IPS-15b (cell line): ENCODE results near the gene PUS1.
"Not testable (repeated sequence)": the region's sequence is repeated elsewhere in the genome, so short reads cannot be mapped to it uniquely, and the experiment has no call there.

Source experiments
- H3K27me3 ChIP-seq: one replicate; pipeline ENCODE4 v1.6.1; 2013; ENCODE audit warnings: low read length; ENCODE audit not compliant: control insufficient read depth, insufficient read depth
- H3K36me3 ChIP-seq: one replicate; pipeline ENCODE4 v1.6.1; 2013; ENCODE audit warnings: low read length; ENCODE audit not compliant: control insufficient read depth, insufficient read depth
- H3K4me1 ChIP-seq: one replicate; pipeline ENCODE4 v1.6.1; 2013; ENCODE audit warnings: mild to moderate bottlenecking, low read length; ENCODE audit not compliant: control insufficient read depth, insufficient read depth
- H3K4me3 ChIP-seq: one replicate; pipeline ENCODE4 v1.5.1; 2013; ENCODE audit warnings: low read depth, low read length
- H3K9ac ChIP-seq: one replicate; pipeline ENCODE4 v1.6.1; 2013; ENCODE audit warnings: low read depth, mild to moderate bottlenecking, low read length
- H3K9me3 ChIP-seq: one replicate; pipeline ENCODE4 v1.6.1; 2013; ENCODE audit warnings: mild to moderate bottlenecking, low read length; ENCODE audit not compliant: control insufficient read depth, insufficient read depth

Gene PUS1

DNA sequence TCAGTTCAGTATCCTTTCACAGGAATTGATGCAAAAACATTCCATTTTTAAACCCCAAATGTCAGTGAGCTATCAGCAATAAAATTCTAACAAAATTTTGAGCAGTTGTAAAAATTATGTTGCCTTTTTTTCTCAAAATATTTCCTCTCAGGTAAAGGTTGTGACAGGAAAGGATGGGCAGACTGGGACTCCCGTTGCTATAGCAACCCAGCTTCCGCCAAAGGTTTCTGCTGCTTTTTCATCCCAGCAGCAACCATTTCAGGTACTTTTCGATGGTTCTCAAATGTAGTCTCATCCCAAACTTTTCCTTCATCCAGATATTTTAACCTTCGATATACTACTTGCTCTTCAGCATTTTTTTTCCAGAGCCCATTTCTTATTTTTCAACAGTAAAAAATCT is 34.3 kb downstream of the PUS1 start:
- Histone ChIP-seq H3K27me3 (no peaks in the 10 kb centered on the region), H3K4me1 (no peaks in the 10 kb centered on the region), H3K9ac (no peak overlapping the region), H3K9me3 (no peaks in the 10 kb centered on the region), H3K36me3 (peaks cover 4% of the 10 kb centered on the region), H3K4me3 (no peak overlapping the region)

GRCh38 chr12:131965073-131965472 is 36.0 kb downstream of the PUS1 start:
- Histone ChIP-seq H3K4me1 (no peaks in the 10 kb centered on the region), H3K9ac (no peak overlapping the region), H3K36me3 (peaks cover 4% of the 10 kb centered on the region), H3K9me3 (no peaks in the 10 kb centered on the region), H3K4me3 (no peak overlapping the region), H3K27me3 (no peaks in the 10 kb centered on the region)

DNA sequence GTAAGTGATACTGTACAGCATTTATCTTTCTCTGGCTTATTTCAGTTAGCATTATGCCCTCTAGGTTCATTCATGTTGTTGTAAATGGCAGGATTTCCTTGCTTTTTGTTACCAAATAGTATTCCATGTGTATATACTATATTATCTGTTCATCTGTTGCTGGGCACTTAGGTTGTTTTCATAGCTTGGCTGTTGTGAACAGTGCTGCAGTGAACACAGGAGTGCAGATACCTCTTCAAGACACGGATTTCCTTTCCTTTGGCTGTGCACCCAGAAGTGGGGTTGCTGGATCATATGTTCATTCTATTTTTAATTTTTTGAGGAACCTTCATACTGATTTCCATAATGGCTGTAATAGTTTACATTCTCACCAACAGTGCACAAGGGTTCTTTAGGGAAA is 42.1 kb downstream of the PUS1 start:
- no peaks in the 10 kb centered on the region for H3K27me3 ChIP-seq
- no peaks in the 10 kb centered on the region for H3K36me3 ChIP-seq
- H3K9me3 ChIP-seq: no peaks in the 10 kb centered on the region
- no peaks in the 10 kb centered on the region for H3K4me1 ChIP-seq
- no peak overlapping the region for H3K4me3 ChIP-seq
- no peak overlapping the region for H3K9ac ChIP-seq

DNA sequence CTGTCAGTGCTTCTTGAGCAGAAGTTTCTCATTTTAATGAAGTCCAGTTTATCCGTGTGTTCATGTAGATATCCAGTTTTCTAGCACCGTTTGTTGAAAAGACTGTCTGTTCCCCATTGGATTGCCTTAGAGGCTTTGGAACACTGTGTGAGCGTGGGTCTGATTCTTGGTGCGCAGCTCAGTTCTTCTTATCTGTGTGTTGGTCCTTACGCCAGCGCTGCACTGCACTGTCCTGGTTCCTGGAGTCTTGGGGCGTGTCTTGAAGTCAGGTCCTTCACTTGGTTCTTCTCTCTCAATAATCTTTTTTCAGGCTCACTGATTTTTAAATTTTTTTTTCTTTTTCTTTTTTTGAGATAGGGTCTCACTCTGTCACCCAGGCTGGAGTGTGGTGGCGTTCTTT is 46.2 kb downstream of the PUS1 start:
- no peak overlapping the region for H3K4me3 ChIP-seq
- H3K27me3 ChIP-seq: no peaks in the 10 kb centered on the region
- H3K36me3 ChIP-seq: peaks cover 7% of the 10 kb centered on the region
- H3K4me1 ChIP-seq: no peaks in the 10 kb centered on the region
- no peaks in the 10 kb centered on the region for H3K9me3 ChIP-seq
- no peak overlapping the region for H3K9ac ChIP-seq

GRCh38 chr12:131979606-131980005 is 50.5 kb downstream of the PUS1 start:
- no peaks in the 10 kb centered on the region for H3K9me3 ChIP-seq
- no peaks in the 10 kb centered on the region for H3K4me1 ChIP-seq
- H3K9ac ChIP-seq: no peak overlapping the region
- H3K36me3 ChIP-seq: peaks cover 20% of the 10 kb centered on the region
- H3K27me3 ChIP-seq: no peaks in the 10 kb centered on the region
- H3K4me3 ChIP-seq: no peak overlapping the region

DNA sequence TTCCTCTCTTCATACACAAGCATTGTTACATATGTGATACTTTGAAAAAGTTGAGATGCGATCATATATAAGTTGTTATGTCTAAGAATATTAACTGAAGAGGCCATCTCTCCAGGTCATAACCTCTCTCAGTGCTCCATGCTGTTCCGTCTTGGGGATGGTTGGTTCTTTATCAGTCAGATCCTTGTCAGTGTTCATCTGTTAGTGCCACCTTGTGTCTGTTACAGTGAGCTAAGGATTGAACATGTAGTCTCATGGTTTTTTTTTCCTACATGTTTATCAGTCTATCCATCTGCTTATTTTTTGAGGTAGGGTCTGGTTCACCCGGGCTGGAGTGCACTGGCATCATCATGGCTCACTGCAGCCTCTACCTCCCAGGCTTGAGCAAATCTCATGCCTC is 51.2 kb downstream of the PUS1 start:
- Histone ChIP-seq H3K36me3 (peaks cover 20% of the 10 kb centered on the region), H3K4me3 (no peak overlapping the region), H3K27me3 (no peaks in the 10 kb centered on the region), H3K9me3 (no peaks in the 10 kb centered on the region), H3K9ac (no peak overlapping the region), H3K4me1 (no peaks in the 10 kb centered on the region)

DNA sequence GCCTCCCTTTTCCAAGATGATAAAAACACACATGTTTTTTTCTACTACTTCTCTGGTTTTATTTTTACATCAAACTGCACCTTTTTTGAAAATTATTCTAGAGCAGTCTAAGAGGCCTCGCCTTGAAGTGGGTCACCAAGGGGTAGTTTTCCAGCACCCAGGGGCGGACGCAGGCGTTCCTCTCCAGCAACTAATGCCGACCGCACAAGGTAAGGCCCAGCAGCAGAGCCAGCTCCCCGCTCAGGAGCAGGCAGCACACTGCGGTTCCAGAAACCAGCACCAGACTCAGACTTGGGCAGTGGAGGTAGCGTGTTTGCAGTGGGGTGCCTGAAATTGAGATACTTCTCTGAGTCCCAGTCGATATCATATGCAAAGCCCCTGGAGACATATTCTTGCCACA is 52.3 kb downstream of the PUS1 start:
- Histone ChIP-seq H3K9me3 (no peaks in the 10 kb centered on the region), H3K36me3 (peaks cover 20% of the 10 kb centered on the region), H3K27me3 (no peaks in the 10 kb centered on the region), H3K9ac (no peak overlapping the region), H3K4me3 (no peak overlapping the region), H3K4me1 (no peaks in the 10 kb centered on the region)

DNA sequence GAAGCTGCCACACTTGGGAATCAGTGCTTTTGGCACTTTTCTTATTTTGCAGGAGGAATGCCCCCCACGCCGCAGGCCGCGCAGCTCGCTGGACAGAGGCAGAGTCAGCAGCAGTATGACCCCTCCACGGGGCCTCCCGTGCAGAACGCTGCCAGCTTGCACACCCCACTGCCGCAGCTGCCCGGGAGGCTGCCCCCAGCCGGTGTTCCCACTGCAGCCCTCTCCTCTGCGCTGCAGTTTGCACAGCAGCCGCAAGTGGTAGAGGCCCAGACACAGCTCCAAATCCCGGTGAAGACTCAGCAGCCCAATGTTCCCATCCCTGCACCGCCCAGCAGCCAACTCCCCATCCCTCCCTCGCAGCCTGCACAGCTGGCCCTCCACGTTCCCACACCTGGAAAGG is 53.0 kb downstream of the PUS1 start:
- Histone ChIP-seq H3K9me3 (no peaks in the 10 kb centered on the region), H3K36me3 (peaks cover 20% of the 10 kb centered on the region)

DNA sequence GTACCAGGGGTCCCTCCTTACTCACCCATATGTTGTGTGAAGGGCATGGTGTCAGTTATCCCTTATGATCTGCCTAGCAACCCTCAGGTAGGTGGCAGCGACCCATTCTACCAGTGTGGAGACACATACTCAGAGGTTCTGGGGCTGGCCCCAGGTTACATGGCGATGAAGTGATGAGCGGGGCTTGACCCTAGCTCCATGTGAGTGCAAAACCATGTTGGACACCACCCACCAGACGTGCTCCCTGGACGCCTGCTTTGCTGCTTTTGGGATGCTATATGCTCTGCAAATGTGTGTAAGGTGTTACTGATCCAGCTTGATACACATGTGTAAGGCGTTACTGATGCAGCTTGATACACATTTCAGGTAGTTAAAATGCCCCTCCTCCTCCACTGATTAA is 54.0 kb downstream of the PUS1 start:
- Histone ChIP-seq H3K9ac (no peak overlapping the region), H3K36me3 (peaks cover 20% of the 10 kb centered on the region), H3K27me3 (no peaks in the 10 kb centered on the region), H3K4me3 (no peak overlapping the region), H3K4me1 (no peaks in the 10 kb centered on the region), H3K9me3 (no peaks in the 10 kb centered on the region)

More for the DNA sequence above, 53.0 kb downstream of the PUS1 start:
- H3K4me3 ChIP-seq: no peak overlapping the region
- H3K4me1 ChIP-seq: no peaks in the 10 kb centered on the region
- H3K9ac ChIP-seq: no peak overlapping the region
- H3K27me3 ChIP-seq: no peaks in the 10 kb centered on the region

DNA sequence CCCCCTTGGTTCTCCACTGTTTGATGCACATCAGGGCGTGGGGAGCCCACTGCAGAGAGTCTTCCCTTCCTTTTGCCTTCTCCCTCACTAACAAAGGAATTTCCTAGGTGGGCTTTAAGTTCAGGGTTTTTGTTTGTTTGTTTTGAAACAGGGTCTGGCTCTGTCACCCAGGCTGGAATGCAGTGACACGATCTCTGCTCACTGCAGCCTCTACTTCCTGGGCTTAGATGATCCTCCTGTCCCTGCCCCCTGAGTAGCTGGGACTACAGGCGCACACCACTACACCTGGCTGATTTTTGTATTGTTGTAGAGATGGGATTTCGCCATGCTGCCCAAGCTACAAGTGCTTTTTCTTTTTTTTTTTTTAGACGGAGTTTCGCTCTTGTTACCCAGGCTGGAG is 54.5 kb downstream of the PUS1 start:
- no peak overlapping the region for H3K9ac ChIP-seq
- no peaks in the 10 kb centered on the region for H3K4me1 ChIP-seq
- no peak overlapping the region for H3K4me3 ChIP-seq
- H3K27me3 ChIP-seq: no peaks in the 10 kb centered on the region
- H3K36me3 ChIP-seq: peaks cover 20% of the 10 kb centered on the region
- H3K9me3 ChIP-seq: no peaks in the 10 kb centered on the region

GRCh38 chr12:131984334-131984733 is 55.3 kb downstream of the PUS1 start:
- H3K4me1 ChIP-seq: no peaks in the 10 kb centered on the region
- no peaks in the 10 kb centered on the region for H3K27me3 ChIP-seq
- peaks cover 20% of the 10 kb centered on the region for H3K36me3 ChIP-seq
- H3K9ac ChIP-seq: no peak overlapping the region
- H3K9me3 ChIP-seq: no peaks in the 10 kb centered on the region
- H3K4me3 ChIP-seq: no peak overlapping the region

GRCh38 chr12:131985510-131985875 is 56.4 kb downstream of the PUS1 start:
- not testable (repeated sequence) for H3K4me3 ChIP-seq, H3K9ac ChIP-seq, H3K4me1 ChIP-seq, H3K27me3 ChIP-seq, H3K9me3 ChIP-seq
- H3K36me3 ChIP-seq: peaks cover 11% of the 10 kb centered on the region

GRCh38 chr12:131986361-131986760 is 57.3 kb downstream of the PUS1 start:
- Histone ChIP-seq H3K36me3 (peaks cover 10% of the 10 kb centered on the region), H3K9ac (no peak overlapping the region), H3K9me3 (no peaks in the 10 kb centered on the region), H3K4me3 (no peak overlapping the region), H3K27me3 (no peaks in the 10 kb centered on the region), H3K4me1 (peaks cover 17% of the 10 kb centered on the region)
